Myocyte (in vitro differentiated cells): ENCODE data around the gene LRRC49. TPM values are rescaled to one million over a fixed set of nuclear protein-coding genes. Genes with fewer than 3 reads are reported as not detected.
"Not testable (repeated sequence)": the region's sequence is repeated elsewhere in the genome, so short reads cannot be mapped to it uniquely, and the experiment has no call there.

Source experiments
- DNase-seq: peaks from one replicate; pipeline ENCODE4 v3.0.0-alpha.2; 2012; ENCODE audit warnings: low read depth
- polyA plus RNA-seq: library from polyadenylated mRNA; unstranded; fragments of >200 nt; gene quantifications from one replicate; pipeline ENCODE4 v1.2.1, GENCODE V29; 2012; ENCODE audit warnings: missing spikeins
- total RNA-seq: library from RNA; depleted of rRNA; stranded (reverse); fragments of >200 nt; gene quantifications from 2 replicates; pipeline ENCODE4 v1.2.3, GENCODE V29; 2014

LRRC49 gene
- 4.0 and 4.1 TPM in 2 replicates for total RNA-seq
- 1.8 TPM for polyA plus RNA-seq

- peak; percentile 92 for DNase-seq
These were observed at the start of gene LRRC49, which contains the start of gene THAP10 for GRCh38 chr15:70892002-70892911. LRRC49 (plus strand) TSS chr15:70892826; CDS start chr15:70892895, 69 bp downstream. THAP10 (minus strand) TSS chr15:70892433; CDS start chr15:70892272, 161 bp downstream.

- DNase-seq = no peak
These were observed 46.8 kb upstream of the LRRC49 start for GRCh38 chr15:70845602-70846360.

GRCh38 chr15:70851889-70852288 lies 40.7 kb upstream of the LRRC49 start:
- no peak for DNase-seq

GRCh38 chr15:70852501-70853317 lies 39.9 kb upstream of the LRRC49 start:
- no peak for DNase-seq

- DNase-seq = peak; percentile 36
These were observed 39.2 kb upstream of the LRRC49 start for GRCh38 chr15:70853318-70853972.

- peak; percentile 61 for DNase-seq
These were observed 38.5 kb upstream of the LRRC49 start, which contains the start of gene LARP6 for GRCh38 chr15:70853973-70854665. LARP6 (minus strand) TSS chr15:70854157; CDS start chr15:70854088, 69 bp downstream.

- DNase-seq = peak; percentile 47
These were observed 38.0 kb upstream of the LRRC49 start for GRCh38 chr15:70854666-70854976.

GRCh38 chr15:70855764-70856163 lies 36.9 kb upstream of the LRRC49 start:
- DNase-seq = no peak

GRCh38 chr15:70856177-70856883 lies 36.3 kb upstream of the LRRC49 start:
- DNase-seq = no peak

- DNase-seq = peak; percentile 94
These were observed 35.6 kb upstream of the LRRC49 start for GRCh38 chr15:70856884-70857561.

- no peak for DNase-seq
These were observed 34.9 kb upstream of the LRRC49 start for GRCh38 chr15:70857562-70858285.

- DNase-seq = not testable (repeated sequence)
These were observed 33.9 kb upstream of the LRRC49 start for GRCh38 chr15:70858614-70859321.

- DNase-seq = no peak
These were observed 33.2 kb upstream of the LRRC49 start for GRCh38 chr15:70859322-70859908.

- no peak for DNase-seq
These were observed 32.6 kb upstream of the LRRC49 start for GRCh38 chr15:70859998-70860397.

- DNase-seq = peak; percentile 91
These were observed 29.0 kb upstream of the LRRC49 start for GRCh38 chr15:70863450-70864218.

GRCh38 chr15:70866982-70867641 lies 25.5 kb upstream of the LRRC49 start:
- DNase-seq = no peak
